WI38 (cell line): ENCODE data around the gene FPGT.
A peak's percentile ranks its signal among the peaks of the same experiment; 100 is the strongest.
"Not testable (repeated sequence)": the region's sequence is repeated elsewhere in the genome, so short reads cannot be mapped to it uniquely, and the experiment has no call there.

Experiments
- H3K4me3 ChIP-seq: 2 replicates; pipeline ENCODE4 v1.5.1; 2011; ENCODE audit warnings: low read depth, mild to moderate bottlenecking, control low read depth, low read length
- TF ChIP-seq, protein P1 (sequence below): IDR thresholded peaks from 2 replicates; pipeline ENCODE4 v1.5.1; 2012; ENCODE audit warnings: low read depth, mild to moderate bottlenecking, control low read depth, low read length

Gene FPGT

GRCh38 chr1:74197657-74198552, at the start of gene FPGT, which contains the start of gene LRRIQ3:
Gene FPGT (plus strand): TSS chr1:74198242. CDS start chr1:74198279, 37 bp downstream.
Gene LRRIQ3 (minus strand): TSS chr1:74198176. CDS start chr1:74183684, 14,492 bp downstream.
- TF ChIP-seq, protein P1, sequence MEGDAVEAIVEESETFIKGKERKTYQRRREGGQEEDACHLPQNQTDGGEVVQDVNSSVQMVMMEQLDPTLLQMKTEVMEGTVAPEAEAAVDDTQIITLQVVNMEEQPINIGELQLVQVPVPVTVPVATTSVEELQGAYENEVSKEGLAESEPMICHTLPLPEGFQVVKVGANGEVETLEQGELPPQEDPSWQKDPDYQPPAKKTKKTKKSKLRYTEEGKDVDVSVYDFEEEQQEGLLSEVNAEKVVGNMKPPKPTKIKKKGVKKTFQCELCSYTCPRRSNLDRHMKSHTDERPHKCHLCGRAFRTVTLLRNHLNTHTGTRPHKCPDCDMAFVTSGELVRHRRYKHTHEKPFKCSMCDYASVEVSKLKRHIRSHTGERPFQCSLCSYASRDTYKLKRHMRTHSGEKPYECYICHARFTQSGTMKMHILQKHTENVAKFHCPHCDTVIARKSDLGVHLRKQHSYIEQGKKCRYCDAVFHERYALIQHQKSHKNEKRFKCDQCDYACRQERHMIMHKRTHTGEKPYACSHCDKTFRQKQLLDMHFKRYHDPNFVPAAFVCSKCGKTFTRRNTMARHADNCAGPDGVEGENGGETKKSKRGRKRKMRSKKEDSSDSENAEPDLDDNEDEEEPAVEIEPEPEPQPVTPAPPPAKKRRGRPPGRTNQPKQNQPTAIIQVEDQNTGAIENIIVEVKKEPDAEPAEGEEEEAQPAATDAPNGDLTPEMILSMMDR: no peak
- peak within 1 kb of the TSS; percentile 90 for H3K4me3 ChIP-seq

DNA sequence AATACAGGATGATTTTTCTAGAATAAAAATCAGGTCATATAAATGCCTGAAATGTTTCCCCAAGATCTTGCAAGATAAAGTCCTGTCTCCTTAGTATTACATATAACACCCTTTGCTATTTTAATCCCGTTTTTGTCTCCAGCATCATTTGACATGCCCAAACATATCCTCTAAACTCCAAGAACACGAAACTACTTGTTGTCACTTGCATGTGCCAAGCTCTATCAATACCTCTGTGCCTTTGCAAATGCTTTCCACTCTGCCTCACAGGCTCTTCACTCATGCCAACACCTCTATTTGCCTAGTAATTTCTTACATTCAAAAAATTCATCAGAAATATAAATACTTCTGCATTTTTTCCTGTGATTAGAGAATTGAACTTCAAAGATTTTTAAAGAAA, 38.0 kb upstream of the FPGT start:
- no peak overlapping the region for H3K4me3 ChIP-seq
- TF ChIP-seq, protein P1: no peak

DNA sequence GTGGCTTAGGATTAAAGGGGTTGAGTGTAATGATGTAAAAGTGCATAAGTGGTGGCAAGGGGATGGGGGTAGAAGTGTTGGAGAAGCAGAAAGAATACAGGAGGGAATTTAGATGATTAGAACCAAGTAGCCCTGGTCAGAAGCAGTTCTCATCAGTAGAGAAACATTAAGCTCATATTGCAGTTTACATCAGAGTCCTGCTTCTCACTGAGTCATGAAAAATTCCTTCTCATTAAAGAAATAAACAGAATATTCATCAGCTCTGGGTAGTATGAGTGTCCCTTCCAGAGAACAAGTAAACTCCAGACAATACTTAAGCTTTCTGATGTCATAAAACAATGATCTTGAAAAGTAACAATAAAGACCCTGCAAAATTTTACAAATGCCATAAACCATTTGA, 36.5 kb upstream of the FPGT start:
- TF ChIP-seq, protein P1: no peak
- no peak overlapping the region for H3K4me3 ChIP-seq

- no peak overlapping the region for H3K4me3 ChIP-seq
- TF ChIP-seq, protein P1: no peak
Observed at GRCh38 chr1:74162333-74162732, 35.7 kb upstream of the FPGT start.

GRCh38 chr1:74174423-74174822, 23.6 kb upstream of the FPGT start:
- H3K4me3 ChIP-seq: not testable (repeated sequence)

DNA sequence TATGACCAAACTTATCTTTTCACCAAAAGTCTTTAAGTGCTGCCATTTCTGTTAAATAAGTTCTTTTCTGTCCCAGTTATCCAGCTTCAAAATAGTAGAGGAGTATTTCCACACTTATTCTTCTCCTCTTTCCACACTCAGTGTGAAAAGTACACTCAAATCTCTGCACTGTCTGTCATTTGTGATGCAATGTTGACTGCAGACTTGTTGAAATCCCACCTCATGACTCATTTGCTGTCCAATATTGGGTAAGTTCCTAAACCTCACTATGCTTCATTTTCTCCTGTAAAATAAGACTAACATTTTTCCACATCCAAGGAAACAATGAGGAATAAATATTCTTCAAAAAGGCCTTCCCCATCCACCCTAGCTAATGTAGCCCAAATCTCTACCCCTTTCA, 17.6 kb upstream of the FPGT start:
- TF ChIP-seq, protein P1: no peak
- no peak overlapping the region for H3K4me3 ChIP-seq

GRCh38 chr1:74193908-74194307, 4.1 kb upstream of the FPGT start:
- TF ChIP-seq, protein P1: no peak
- no peak overlapping the region for H3K4me3 ChIP-seq
